ENCODE results near the gene CPM.

GRCh38 chr12:68951652-68952051, 18.7 kb upstream of the CPM start:
- TF ChIP-seq POLR2AphosphoS5 (IDR thresholded peaks at IDR 0.05; ENCODE audit: low read depth, low read length) (no peak), TAF1 (IDR thresholded peaks at IDR 0.05; ENCODE audit: borderline replicate concordance, insufficient read depth, low read length) (no peak), SIN3A (IDR thresholded peaks at IDR 0.05; ENCODE audit: borderline replicate concordance, insufficient read depth, low read length) (no peak)

All from PFSK-1 (cell line).